ENCODE results near the gene MYO3B.

MYO3B gene, protein sequence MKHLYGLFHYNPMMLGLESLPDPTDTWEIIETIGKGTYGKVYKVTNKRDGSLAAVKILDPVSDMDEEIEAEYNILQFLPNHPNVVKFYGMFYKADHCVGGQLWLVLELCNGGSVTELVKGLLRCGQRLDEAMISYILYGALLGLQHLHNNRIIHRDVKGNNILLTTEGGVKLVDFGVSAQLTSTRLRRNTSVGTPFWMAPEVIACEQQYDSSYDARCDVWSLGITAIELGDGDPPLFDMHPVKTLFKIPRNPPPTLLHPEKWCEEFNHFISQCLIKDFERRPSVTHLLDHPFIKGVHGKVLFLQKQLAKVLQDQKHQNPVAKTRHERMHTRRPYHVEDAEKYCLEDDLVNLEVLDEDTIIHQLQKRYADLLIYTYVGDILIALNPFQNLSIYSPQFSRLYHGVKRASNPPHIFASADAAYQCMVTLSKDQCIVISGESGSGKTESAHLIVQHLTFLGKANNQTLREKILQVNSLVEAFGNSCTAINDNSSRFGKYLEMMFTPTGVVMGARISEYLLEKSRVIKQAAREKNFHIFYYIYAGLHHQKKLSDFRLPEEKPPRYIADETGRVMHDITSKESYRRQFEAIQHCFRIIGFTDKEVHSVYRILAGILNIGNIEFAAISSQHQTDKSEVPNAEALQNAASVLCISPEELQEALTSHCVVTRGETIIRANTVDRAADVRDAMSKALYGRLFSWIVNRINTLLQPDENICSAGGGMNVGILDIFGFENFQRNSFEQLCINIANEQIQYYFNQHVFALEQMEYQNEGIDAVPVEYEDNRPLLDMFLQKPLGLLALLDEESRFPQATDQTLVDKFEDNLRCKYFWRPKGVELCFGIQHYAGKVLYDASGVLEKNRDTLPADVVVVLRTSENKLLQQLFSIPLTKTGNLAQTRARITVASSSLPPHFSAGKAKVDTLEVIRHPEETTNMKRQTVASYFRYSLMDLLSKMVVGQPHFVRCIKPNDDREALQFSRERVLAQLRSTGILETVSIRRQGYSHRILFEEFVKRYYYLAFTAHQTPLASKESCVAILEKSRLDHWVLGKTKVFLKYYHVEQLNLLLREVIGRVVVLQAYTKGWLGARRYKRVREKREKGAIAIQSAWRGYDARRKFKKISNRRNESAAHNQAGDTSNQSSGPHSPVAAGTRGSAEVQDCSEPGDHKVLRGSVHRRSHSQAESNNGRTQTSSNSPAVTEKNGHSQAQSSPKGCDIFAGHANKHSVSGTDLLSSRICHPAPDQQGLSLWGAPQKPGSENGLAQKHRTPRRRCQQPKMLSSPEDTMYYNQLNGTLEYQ (N-terminal part only)

DNA sequence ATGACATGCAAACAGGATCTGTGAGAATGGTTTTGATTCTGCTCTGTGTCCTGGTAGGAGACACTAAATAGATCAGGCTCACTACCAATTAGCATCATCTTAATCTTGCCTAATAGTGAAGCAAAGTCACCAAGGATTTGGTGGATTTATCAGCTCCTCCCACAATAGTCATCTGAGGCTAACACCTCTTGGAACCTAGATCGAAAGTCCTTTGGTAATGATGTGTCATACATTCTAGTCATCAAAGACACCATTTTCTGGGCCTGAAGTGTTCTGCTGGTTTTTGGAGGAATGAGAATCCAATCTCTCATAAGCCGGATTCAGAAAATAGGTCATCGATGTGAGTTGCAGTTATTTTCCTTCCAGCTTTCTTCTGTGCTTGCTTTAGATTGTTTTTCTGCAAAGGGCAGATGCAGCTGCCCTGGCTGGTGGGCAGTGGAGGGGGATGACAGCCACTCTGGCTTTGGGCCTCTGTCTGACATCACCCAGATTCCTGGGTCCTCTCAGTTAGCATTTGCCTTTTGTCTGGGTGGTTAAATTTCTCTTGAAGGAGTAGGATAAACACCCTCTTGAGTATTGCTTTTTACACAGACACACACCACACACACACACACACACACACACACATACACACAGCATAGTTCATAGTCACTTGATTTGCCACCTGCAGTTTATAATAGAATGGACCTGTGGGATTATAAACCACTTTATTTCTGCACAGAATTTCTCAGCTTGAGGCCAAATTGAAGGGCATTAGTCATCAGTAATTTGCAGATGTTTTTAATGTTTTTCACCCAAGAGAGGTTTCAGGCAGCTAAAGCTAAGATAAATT, at the start of gene MYO3B:
Gene MYO3B (plus strand): TSS at position 198 of the 832 bp plus-strand sequence. CDS start 141 bp downstream, at position 339.
- ChIA-PET POLR2A (no interaction called here), CTCF (interaction anchor here (1.5 kb wide), 1 partner anchor 354 kb away, joined by 3 read pairs; no protein-coding TSS in a partner anchor)
- TF ChIP-seq, protein P1, sequence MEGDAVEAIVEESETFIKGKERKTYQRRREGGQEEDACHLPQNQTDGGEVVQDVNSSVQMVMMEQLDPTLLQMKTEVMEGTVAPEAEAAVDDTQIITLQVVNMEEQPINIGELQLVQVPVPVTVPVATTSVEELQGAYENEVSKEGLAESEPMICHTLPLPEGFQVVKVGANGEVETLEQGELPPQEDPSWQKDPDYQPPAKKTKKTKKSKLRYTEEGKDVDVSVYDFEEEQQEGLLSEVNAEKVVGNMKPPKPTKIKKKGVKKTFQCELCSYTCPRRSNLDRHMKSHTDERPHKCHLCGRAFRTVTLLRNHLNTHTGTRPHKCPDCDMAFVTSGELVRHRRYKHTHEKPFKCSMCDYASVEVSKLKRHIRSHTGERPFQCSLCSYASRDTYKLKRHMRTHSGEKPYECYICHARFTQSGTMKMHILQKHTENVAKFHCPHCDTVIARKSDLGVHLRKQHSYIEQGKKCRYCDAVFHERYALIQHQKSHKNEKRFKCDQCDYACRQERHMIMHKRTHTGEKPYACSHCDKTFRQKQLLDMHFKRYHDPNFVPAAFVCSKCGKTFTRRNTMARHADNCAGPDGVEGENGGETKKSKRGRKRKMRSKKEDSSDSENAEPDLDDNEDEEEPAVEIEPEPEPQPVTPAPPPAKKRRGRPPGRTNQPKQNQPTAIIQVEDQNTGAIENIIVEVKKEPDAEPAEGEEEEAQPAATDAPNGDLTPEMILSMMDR (IDR thresholded peaks at IDR 0.05; ENCODE audit: control extremely low read depth, extremely low read depth, low read depth, missing control alignments), result no peak
- no peak for DNase-seq (ENCODE audit: extremely low spot score)

DNA sequence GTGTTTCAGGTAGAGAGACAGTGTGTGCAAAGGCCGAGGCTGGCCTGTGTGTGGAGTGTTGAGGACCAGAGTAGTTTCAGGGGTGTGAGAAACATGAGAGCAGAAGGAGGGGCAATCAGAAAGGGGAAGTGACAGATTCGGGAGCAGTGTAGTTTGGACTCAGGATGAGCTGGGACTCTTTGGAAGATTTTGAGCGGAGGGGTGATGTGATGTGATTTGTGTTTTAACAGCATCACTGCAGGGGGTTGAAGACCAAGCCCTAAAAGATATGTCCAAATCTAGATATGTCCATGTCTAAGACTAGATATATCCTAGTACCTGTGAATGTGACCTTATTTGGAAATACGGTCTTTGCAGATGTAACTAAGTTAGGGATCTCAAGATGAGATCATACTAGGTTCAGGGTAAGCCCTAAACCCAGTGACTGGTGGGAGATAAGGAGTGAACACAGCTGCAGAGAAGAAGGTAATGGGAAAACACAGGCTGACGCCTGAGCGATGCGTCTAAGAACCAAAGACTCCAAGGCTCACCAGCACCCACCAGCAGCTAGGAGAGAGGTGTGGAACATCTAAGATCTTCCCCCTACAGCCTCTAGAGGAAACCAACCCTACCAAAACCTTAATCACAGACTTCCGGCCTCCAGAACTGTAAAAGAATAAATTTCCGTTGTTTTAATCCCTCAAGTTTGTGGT, 38.5 kb upstream of the MYO3B start:
- no peak for DNase-seq (ENCODE audit: extremely low spot score)
- CTCF ChIA-PET, result no interaction called here
- POLR2A ChIA-PET, result no interaction called here
- TF ChIP-seq, protein P1 (IDR thresholded peaks at IDR 0.05; ENCODE audit: control extremely low read depth, extremely low read depth, low read depth, missing control alignments), result no peak

DNA sequence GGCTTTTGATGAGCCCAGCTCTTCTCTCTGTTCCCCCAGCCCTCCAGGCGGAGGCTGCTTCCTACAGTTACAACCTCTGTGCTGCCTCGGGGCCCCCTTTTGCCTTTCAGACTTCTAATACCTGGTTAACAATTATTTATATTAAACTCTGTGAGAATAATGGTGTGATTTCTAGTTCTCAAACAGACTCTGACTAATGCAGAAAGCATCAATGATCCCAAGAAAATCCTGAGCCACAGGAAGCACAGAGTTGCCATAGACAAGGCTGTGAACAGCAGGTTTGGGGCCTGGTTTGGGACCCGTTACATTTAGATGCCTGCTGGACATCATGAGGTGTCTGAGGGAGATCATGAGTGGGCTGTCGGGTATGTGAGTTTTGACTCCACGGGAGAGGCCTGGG, 37.4 kb upstream of the MYO3B start:
- TF ChIP-seq, protein P1 (IDR thresholded peaks at IDR 0.05; ENCODE audit: control extremely low read depth, extremely low read depth, low read depth, missing control alignments), result no peak
- POLR2A ChIA-PET, result no interaction called here
- DNase-seq (ENCODE audit: extremely low spot score), result no peak
- CTCF ChIA-PET, result interaction anchor here (1.8 kb wide), 1 partner anchor 15 kb away, joined by 6 read pairs; no protein-coding TSS in a partner anchor

DNA sequence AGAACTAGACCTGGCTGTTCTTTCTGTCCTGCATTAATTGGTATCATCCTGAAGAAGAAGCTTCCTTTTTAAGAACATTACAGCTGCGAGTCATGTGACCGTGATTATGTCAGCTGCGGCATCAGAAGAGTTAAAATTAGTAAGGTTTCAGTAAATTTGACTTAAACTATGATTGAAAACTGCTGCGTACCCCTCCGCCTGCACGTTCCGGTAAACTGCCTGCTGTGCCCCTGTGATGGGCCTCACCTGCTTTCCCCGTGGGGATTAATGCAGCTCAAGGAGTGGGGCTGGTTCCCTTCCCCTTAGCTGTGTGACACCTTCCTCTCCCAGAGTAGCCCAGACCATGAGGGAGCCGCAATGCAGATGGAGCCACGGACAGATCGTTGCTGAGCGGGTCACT, 36.1 kb upstream of the MYO3B start:
- CTCF ChIA-PET, result interaction anchor here (0.9 to 1.8 kb wide), 4 partner anchors 13 to 53 kb away, joined by 3 to 6 read pairs (median 4); no protein-coding TSS in a partner anchor
- DNase-seq (ENCODE audit: extremely low spot score), result peak; percentile 46
- TF ChIP-seq, protein P1 (IDR thresholded peaks at IDR 0.05; ENCODE audit: control extremely low read depth, extremely low read depth, low read depth, missing control alignments), result no peak
- POLR2A ChIA-PET, result no interaction called here

DNA sequence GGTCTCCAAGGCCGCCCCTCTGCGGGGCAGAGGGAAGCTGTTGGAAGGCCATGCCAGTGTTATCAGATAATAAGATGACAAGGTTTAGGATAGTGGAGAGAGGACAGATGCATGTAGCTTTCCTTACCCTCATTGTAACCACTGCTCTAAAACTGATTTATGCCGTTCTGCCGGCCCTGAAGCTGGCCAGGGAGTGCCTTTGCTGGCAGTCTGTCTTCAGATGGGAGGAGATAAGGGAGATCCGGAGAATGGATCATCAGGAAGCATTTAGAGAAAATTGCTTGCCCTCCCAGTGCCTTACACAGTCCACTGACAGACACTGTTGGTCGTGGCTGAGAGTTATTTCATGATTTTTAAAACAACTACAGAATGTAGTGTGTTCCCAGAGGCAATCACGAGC, 35.4 kb upstream of the MYO3B start:
- no peak for DNase-seq (ENCODE audit: extremely low spot score)
- TF ChIP-seq, protein P1 (IDR thresholded peaks at IDR 0.05; ENCODE audit: control extremely low read depth, extremely low read depth, low read depth, missing control alignments), result no peak
- POLR2A ChIA-PET, result no interaction called here
- CTCF ChIA-PET, result interaction anchor here (0.9 to 2.9 kb wide), 5 partner anchors 13 to 54 kb away, joined by 3 to 12 read pairs (median 4); no protein-coding TSS in a partner anchor
